ENCODE data around the gene ZNF524. TPM values are rescaled to one million over a fixed set of nuclear protein-coding genes. Genes with fewer than 3 reads are reported as not detected.

The ZNF524 gene
- total and polyA plus RNA-seq, 9 of the 15 experiments (the other 6 are each of a cell fraction or from before 2014, with no cell fraction given), result 0.08 to 15.6 (median 2.9) TPM

DNA sequence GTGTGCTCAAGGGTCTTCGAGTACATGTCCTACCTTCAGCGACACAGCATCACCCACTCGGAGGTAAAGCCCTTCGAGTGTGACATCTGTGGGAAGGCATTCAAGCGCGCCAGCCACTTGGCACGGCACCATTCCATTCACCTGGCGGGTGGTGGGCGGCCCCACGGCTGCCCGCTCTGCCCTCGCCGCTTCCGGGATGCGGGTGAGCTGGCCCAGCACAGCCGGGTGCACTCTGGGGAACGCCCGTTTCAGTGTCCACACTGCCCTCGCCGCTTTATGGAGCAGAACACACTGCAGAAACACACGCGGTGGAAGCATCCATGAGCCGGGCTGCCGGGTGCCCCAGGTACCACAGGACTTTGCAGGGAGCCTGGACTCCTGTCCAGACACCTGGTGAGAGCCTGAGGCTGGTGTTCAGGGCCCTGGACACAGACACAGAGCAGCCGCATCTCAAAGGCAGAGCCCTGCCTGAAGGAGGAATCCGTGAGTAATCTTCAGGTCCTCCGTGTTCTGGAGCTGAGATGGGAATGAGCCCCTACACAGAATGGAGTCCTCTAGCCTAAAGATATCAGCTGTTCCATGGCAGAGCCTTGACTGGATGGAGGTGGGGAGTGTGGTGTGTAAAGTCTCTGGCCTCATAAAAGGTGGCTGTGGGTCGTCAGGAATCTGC lies 44.9 kb downstream of the ZNF524 start:
- peaks cover 29% of the 10 kb centered on the region; the same call in 2 of the 3 replicates for H3K36me3 ChIP-seq (ENCODE audit: control insufficient read depth, insufficient read depth, low read length)
- CTCF ChIA-PET (ENCODE audit: low intra/inter-chr PET ratio), result interaction anchor here (1.0 kb wide), 1 partner anchor 9 kb away, joined by 3 read pairs; no protein-coding TSS in a partner anchor
- peaks cover 42 to 77% of the 10 kb centered on the region in 2 experiments for H3K4me1 ChIP-seq (replicated peaks in 1 of 2; ENCODE audit: control insufficient read depth in 2 of 2, insufficient read depth in 2 of 2, low read length in 2 of 2)
- POLR2A ChIA-PET, result interaction anchor here (0.9 to 1.2 kb wide), 2 partner anchors 9 to 27 kb away, joined by 3 to 6 read pairs; partner anchors contain the start of gene U2AF2
- H3K9me3 ChIP-seq (replicated peaks; ENCODE audit: control insufficient read depth, insufficient read depth, low read depth, low read length), result no peaks in the 10 kb centered on the region
- DNase-seq (ENCODE audit: extremely low read depth in 1 of 4, low spot score in 3 of 4) (no peak), FAIRE-seq (no peak), ATAC-seq (no peak)
- H3K9me1 ChIP-seq (ENCODE audit: control insufficient read depth, insufficient read depth, low read length), result no peaks in the 10 kb centered on the region
- H3K4me2 ChIP-seq (ENCODE audit: insufficient read depth, low read length), result peak overlapping the region; percentile 90
- no peaks in the 10 kb centered on the region for H4K20me1 ChIP-seq (replicated peaks; ENCODE audit: control insufficient read depth, insufficient read depth, low read length)
- intact Hi-C loops (cut with micrococcal nuclease) (no loop called here), in situ Hi-C loops (cut with MboI) (loop anchor here (25.0 kb wide), 2 partner anchors 508 to 667 kb away; partner anchors contain the start of genes TNNT1 and ZSCAN5A)
- no peaks in the 10 kb centered on the region for H3K27me3 ChIP-seq (ENCODE audit: control insufficient read depth in 2 of 2, insufficient read depth in 2 of 2, low read length in 2 of 2)
- H3K27ac ChIP-seq (ENCODE audit: extremely low read depth, low read depth, low read length), result no peak overlapping the region; the same call in 2 of the 3 replicates
- H3K79me2 ChIP-seq (ENCODE audit: control insufficient read depth, insufficient read depth, low read length), result peaks cover 79% of the 10 kb centered on the region
- H2AFZ ChIP-seq (ENCODE audit: low read depth, low read length), result no peak overlapping the region
- TF ChIP-seq, protein P1, sequence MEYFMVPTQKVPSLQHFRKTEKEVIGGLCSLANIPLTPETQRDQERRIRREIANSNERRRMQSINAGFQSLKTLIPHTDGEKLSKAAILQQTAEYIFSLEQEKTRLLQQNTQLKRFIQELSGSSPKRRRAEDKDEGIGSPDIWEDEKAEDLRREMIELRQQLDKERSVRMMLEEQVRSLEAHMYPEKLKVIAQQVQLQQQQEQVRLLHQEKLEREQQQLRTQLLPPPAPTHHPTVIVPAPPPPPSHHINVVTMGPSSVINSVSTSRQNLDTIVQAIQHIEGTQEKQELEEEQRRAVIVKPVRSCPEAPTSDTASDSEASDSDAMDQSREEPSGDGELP (CRISPR knock-in tag; IDR thresholded peaks at IDR 0.05; ENCODE audit: borderline replicate concordance), result peak; percentile 1; the same call in 1 of the 2 replicates
- peak; percentile 80 for TF ChIP-seq POLR2G (IDR thresholded peaks at IDR 0.05; ENCODE audit: low read depth, low read length)
- TF ChIP-seq RBFOX2 (IDR thresholded peaks at IDR 0.05; ENCODE audit: low read depth, low read length), result peak; percentile 67
- TF ChIP-seq RBM22 (IDR thresholded peaks at IDR 0.05; ENCODE audit: low read depth, low read length, poor library complexity, severe bottlenecking), result peak; percentile 85
- no peak for TF ChIP-seq SNRNP70 (optimal IDR thresholded peaks at IDR 0.05; ENCODE audit: low read depth, low read length)
- TF ChIP-seq ZC3H11A (IDR thresholded peaks at IDR 0.05; ENCODE audit: low read depth, low read length), result no peak
- TF ChIP-seq NR4A1 (CRISPR knock-in tag; IDR thresholded peaks at IDR 0.05), result no peak
- no peak for TF ChIP-seq NR4A1 (tag; IDR thresholded peaks at IDR 0.05)
- TF ChIP-seq, protein P2, sequence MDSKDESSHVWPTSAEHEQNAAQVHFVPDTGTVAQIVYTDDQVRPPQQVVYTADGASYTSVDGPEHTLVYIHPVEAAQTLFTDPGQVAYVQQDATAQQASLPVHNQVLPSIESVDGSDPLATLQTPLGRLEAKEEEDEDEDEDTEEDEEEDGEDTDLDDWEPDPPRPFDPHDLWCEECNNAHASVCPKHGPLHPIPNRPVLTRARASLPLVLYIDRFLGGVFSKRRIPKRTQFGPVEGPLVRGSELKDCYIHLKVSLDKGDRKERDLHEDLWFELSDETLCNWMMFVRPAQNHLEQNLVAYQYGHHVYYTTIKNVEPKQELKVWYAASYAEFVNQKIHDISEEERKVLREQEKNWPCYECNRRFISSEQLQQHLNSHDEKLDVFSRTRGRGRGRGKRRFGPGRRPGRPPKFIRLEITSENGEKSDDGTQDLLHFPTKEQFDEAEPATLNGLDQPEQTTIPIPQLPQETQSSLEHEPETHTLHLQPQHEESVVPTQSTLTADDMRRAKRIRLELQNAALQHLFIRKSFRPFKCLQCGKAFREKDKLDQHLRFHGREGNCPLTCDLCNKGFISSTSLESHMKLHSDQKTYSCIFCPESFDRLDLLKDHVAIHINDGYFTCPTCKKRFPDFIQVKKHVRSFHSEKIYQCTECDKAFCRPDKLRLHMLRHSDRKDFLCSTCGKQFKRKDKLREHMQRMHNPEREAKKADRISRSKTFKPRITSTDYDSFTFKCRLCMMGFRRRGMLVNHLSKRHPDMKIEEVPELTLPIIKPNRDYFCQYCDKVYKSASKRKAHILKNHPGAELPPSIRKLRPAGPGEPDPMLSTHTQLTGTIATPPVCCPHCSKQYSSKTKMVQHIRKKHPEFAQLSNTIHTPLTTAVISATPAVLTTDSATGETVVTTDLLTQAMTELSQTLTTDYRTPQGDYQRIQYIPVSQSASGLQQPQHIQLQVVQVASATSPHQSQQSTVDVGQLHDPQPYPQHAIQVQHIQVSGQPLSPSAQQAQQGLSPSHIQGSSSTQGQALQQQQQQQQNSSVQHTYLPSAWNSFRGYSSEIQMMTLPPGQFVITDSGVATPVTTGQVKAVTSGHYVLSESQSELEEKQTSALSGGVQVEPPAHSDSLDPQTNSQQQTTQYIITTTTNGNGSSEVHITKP (IDR thresholded peaks at IDR 0.05; ENCODE audit: partially characterized antibody), result peak; percentile 10
- no peak for TF ChIP-seq ZNF24 (IDR thresholded peaks at IDR 0.05)
- H3K9ac ChIP-seq (ENCODE audit: insufficient read depth in 1 of 2, low read depth in 2 of 2, low read length in 2 of 2), result peak overlapping the region; percentile 88 to 98; a peak in 3 of 4 replicates
- BruUV-seq (replicated peaks), result no TSS peak
- peak overlapping the region; percentile 94 for H3K4me3 ChIP-seq
- WGBS (ENCODE audit: insufficient coverage, low coverage, missing lambda C conversion rate), result 86% methylated on average over 11 of the region's 28 CpGs
